Nucleus accumbens (tissue), 56 donors: Measurements from ENCODE around the gene NAGA.

Experiments
- DNase-seq, 56 donors: peaks; one replicate each; lab custom pipeline; 2025; lab: John Stamatoyannopoulos, UW

NAGA gene

DNA sequence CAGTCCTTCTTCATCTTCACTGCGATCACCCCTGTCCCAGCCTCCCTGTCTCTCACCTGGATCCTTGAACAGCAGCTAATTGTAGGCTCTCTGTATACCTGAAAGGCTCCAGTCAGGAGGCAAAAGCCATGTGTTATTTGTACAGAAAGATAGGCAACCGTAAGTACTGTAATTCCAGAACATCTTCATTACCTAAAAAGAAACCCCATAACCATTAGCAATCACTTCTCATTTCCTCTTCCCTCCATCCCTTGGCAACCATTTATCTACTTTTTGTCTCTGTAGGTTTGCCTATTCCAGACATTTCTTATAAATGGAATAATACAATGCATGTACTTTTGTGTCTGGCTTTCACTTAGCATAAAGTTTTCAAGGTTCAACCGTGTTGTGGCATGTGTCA is 17.8 kb downstream of the NAGA start:
- no peak for DNase-seq

DNA sequence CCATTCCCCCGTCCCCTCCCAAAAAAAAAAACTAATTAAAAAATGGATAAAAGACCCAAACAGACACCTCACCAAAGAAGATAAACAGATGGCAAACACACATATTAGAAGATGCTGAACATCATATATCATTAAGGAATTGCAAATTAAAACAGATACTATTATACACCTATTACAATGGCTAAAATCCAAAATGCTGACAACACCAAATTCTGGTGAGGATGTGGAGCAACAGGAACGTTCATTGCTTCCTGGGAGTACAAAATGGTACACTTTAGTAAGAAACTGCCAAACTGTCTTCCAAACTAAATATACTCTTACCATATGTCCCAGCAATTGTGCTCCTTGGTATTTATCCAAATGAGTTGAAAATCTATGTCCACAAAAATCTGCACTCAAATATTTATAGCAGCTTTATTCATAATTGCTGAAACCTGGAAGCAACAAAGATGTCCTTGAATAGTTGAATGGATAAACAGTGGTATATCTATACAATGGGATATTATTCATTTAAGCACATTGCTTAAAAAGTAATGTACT is 19.9 kb downstream of the NAGA start:
- DNase-seq: no peak

GRCh38 chr22:42041784-42042183 is 28.8 kb downstream of the NAGA start:
- DNase-seq: no peak

DNA sequence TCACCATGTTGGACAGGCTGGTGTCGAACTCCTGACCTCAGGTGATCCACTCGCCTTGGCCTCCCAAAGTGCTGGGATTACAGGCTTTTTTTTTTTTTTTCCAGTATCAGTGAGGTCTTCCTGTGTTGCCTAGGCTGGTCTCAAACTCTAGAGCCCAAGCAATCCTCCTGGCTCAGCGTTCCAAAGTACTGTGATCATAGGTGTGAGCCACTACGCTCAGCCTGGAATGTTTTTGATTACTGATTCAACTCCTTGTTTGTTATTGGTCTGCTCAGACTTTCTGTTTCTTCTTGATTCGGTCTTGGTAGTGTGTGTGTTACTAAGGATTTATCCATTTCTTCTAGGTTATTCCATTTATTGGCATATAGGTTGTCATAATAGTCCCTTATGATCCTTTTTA is 31.3 kb downstream of the NAGA start:
- DNase-seq: no peak

GRCh38 chr22:42035256-42035655 is 35.4 kb downstream of the NAGA start:
- no peak for DNase-seq

- DNase-seq: no peak
Observed at GRCh38 chr22:42033263-42034181, 37.1 kb downstream of the NAGA start.

DNA sequence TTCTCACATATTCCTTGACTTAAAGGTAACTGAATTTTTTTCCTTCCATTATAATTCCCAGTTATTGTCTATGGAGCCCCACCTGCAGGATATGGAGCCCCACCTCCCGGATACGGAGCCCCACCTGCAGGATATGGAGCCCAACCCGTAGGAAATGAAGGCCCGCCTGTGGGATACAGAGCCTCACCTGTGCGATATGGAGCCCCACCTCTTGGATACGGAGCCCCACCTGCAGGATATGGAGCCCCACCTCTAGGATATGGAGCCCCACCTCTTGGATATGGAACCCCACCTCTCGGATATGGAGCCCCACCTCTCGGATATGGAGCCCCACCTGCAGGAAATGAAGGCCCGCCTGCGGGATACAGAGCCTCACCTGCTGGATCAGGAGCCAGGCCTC is 43.9 kb downstream of the NAGA start:
- no peak for DNase-seq

GRCh38 chr22:42025421-42025820 is 45.2 kb downstream of the NAGA start:
- no peak for DNase-seq

DNA sequence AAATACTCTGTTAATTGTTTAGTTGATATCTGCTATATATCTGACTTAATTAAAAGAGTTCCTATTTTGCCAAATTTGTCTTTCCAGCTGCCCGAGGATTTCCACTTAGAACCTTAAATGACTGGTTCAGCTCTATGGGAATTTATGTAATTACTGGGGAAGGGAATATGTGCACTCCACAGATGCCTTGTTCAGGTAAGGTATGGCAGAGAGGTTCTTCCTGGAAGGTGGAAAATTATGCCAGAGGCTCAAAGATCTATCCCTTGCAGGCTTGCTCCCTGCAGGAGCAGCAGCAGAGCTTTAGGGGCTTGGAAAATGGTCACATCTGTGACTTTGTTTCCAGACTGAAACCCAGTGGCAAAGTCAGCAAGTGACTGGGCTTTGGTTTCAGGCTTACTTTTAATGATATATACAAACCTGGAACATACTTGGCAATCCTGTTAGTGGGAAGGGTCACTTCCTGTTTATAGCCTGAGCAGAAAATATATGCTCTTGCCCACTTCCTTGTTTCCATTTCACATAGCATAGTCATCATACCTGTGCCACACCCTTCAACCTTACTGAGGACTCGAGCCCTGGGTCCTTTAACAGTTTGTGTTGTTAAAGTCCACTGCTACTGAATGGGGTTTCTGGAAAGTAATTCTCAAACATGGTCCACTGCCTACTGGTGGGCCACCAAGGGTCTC is 48.3 kb downstream of the NAGA start:
- no peak for DNase-seq

DNA sequence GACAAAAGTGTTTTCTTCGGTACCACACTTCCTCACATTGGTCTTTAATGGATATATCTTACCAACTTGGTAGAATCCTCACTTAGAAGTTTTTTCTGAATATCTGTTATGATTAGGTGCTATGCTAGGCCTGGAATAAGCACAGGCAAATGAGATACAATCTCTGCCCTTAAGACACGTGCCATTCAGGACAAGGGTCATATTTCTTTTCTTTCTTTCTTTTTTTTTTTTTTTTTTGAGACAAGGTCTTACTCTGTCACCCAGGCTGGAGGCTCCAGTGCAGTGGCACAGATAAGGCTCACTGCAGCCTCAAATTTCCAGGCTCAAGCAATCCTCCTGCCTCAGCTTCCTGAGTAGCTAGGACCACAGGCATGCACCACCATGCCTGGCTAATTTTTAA is 49.0 kb downstream of the NAGA start:
- DNase-seq: no peak

DNA sequence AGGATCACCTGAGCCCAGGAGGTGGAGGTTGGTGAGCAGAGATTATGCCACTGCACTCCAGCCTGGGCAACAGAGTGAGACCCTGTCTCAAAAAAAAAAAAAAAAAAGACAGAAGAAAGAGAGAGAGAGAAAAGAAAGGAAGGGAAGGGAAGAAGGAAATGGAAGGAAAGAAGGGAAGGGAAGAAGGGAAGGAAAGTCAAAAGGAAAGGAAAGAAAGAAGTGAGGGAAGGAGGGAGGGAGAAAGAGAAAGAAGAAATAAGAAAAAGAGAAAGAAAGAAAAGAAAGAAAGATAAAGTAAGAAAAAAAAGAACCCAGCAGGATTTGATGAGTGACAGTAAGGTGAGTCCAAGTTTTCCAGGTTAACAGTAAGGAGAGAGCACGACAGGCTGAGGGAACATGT is 52.4 kb downstream of the NAGA start:
- no peak for DNase-seq

GRCh38 chr22:42016111-42016510 is 54.5 kb downstream of the NAGA start:
- DNase-seq: no peak

DNA sequence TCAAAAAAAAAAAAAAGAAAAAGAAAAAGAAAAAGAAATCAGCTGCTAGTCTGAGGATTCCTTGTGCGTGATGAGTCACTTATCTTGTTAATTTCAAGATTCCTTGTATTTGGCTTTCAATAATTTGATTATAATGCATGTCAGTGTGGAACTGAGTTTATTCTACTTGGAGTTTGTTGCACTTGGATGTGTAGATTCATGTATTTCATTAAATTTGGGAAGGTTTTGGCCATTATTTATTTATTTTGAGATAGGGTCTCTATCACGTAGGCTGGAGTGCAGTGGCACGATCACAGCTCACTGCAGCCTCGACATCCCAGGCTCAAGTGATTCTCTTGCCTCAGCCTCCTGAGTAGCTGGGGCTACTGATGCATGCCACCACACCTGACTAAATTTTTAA is 57.2 kb downstream of the NAGA start:
- DNase-seq: no peak

GRCh38 chr22:42010778-42011177 is 59.8 kb downstream of the NAGA start:
- no peak for DNase-seq
